ENCODE data around the gene ZNF185. TPM values are rescaled to one million over a fixed set of nuclear protein-coding genes. Genes with fewer than 3 reads are reported as not detected.
A peak's percentile ranks its signal among the peaks of the same experiment; 100 is the strongest.

Gene ZNF185
- total RNA-seq, 1 experiment from 2014 or later = 15.8 TPM

DNA sequence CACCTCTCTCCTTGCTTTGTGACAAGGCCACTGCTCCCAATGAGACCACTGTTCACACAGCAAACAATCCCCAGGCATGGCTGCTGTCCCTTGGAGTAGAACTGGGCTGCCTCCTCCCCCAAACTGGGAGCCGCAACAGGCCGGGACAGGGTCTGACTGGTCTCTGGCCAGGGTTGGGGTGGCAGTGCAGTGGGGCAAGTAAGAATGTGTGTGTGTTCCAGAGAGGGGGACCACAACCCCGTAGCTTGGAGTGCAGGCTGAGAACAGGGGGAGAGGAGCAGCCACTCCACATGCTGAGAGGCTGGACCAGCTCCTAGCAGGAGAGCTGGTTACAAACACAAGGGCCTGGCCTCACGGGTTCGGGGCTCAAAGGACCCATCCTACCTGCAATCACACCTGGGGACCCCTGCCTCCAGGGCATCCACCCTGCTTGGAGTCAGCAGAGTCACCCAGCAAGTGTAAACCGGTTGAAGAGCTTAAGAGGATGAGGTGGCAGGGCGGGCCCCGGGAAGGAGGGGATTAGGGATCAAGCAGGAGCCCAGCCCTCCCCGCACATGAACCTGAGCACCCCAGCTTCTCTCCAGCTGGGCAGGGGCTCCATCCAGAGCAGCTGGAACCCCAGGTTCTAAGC, 3.8 kb upstream of the ZNF185 start:
- H3K4me3 ChIP-seq (replicated peaks in 1 of 2; ENCODE audit: low read depth in 1 of 2, low read length in 2 of 2) = no peak overlapping the region

More for the DNA sequence above, 3.8 kb upstream of the ZNF185 start:
- H3K79me2 ChIP-seq (ENCODE audit: insufficient read depth, low read length) = no peaks in the 10 kb centered on the region
- H3K27ac ChIP-seq (ENCODE audit: low read depth, low read length) = no peak overlapping the region
- H3K27me3 ChIP-seq (ENCODE audit: insufficient read depth, low read length) = no peaks in the 10 kb centered on the region
- H3K4me1 ChIP-seq (ENCODE audit: control insufficient read depth in 1 of 2, insufficient read depth in 2 of 2, low read length in 2 of 2) = peaks cover 17 to 51% of the 10 kb centered on the region in 2 experiments
- CTCF ChIA-PET = interaction anchor here (0.5 kb wide), 1 partner anchor 46 kb away, joined by 6 read pairs; no protein-coding TSS in a partner anchor
- no peak for TF ChIP-seq JUND (IDR thresholded peaks at IDR 0.05)
- no peak for TF ChIP-seq ZFX (IDR thresholded peaks at IDR 0.05)
- TF ChIP-seq, protein P1, sequence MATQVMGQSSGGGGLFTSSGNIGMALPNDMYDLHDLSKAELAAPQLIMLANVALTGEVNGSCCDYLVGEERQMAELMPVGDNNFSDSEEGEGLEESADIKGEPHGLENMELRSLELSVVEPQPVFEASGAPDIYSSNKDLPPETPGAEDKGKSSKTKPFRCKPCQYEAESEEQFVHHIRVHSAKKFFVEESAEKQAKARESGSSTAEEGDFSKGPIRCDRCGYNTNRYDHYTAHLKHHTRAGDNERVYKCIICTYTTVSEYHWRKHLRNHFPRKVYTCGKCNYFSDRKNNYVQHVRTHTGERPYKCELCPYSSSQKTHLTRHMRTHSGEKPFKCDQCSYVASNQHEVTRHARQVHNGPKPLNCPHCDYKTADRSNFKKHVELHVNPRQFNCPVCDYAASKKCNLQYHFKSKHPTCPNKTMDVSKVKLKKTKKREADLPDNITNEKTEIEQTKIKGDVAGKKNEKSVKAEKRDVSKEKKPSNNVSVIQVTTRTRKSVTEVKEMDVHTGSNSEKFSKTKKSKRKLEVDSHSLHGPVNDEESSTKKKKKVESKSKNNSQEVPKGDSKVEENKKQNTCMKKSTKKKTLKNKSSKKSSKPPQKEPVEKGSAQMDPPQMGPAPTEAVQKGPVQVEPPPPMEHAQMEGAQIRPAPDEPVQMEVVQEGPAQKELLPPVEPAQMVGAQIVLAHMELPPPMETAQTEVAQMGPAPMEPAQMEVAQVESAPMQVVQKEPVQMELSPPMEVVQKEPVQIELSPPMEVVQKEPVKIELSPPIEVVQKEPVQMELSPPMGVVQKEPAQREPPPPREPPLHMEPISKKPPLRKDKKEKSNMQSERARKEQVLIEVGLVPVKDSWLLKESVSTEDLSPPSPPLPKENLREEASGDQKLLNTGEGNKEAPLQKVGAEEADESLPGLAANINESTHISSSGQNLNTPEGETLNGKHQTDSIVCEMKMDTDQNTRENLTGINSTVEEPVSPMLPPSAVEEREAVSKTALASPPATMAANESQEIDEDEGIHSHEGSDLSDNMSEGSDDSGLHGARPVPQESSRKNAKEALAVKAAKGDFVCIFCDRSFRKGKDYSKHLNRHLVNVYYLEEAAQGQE (IDR thresholded peaks at IDR 0.05; ENCODE audit: low read depth) = no peak
- TF ChIP-seq, protein P2, sequence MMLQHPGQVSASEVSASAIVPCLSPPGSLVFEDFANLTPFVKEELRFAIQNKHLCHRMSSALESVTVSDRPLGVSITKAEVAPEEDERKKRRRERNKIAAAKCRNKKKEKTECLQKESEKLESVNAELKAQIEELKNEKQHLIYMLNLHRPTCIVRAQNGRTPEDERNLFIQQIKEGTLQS (IDR thresholded peaks at IDR 0.05) = no peak
- TF ChIP-seq POLR2A (IDR thresholded peaks at IDR 0.05; ENCODE audit: borderline replicate concordance, extremely low read depth, insufficient read depth, insufficient read length) = no peak
- TF ChIP-seq EZH2phosphoT487 (IDR thresholded peaks at IDR 0.05; ENCODE audit: borderline replicate concordance) = no peak
- no peak for TF ChIP-seq FOSL1 (IDR thresholded peaks at IDR 0.05; ENCODE audit: low read depth)
- no peak for TF ChIP-seq RAD21 (IDR thresholded peaks at IDR 0.05; ENCODE audit: low read depth)
- TF ChIP-seq POLR2AphosphoS5 (IDR thresholded peaks at IDR 0.05; ENCODE audit: low read depth, low read length) = no peak
- TF ChIP-seq, protein P3, sequence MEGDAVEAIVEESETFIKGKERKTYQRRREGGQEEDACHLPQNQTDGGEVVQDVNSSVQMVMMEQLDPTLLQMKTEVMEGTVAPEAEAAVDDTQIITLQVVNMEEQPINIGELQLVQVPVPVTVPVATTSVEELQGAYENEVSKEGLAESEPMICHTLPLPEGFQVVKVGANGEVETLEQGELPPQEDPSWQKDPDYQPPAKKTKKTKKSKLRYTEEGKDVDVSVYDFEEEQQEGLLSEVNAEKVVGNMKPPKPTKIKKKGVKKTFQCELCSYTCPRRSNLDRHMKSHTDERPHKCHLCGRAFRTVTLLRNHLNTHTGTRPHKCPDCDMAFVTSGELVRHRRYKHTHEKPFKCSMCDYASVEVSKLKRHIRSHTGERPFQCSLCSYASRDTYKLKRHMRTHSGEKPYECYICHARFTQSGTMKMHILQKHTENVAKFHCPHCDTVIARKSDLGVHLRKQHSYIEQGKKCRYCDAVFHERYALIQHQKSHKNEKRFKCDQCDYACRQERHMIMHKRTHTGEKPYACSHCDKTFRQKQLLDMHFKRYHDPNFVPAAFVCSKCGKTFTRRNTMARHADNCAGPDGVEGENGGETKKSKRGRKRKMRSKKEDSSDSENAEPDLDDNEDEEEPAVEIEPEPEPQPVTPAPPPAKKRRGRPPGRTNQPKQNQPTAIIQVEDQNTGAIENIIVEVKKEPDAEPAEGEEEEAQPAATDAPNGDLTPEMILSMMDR (IDR thresholded peaks at IDR 0.05 in 2 of 3, conservative IDR thresholded peaks at IDR 0.05 in 1 of 3; ENCODE audit: borderline replicate concordance in 1 of 3, insufficient read depth in 1 of 3, low read depth in 2 of 3, low read length in 2 of 3) = no peak
- no peak for TF ChIP-seq ZBTB33 (IDR thresholded peaks at IDR 0.05; ENCODE audit: extremely low read depth, insufficient replicate concordance, low read length)
- no peak for TF ChIP-seq MAX (IDR thresholded peaks at IDR 0.05)
- TF ChIP-seq EZH2 (IDR thresholded peaks at IDR 0.05) = no peak
- TF ChIP-seq ZNF274 (IDR thresholded peaks at IDR 0.05; ENCODE audit: low read depth, low read length) = no peak
- TF ChIP-seq ELF1 (IDR thresholded peaks at IDR 0.05; ENCODE audit: borderline replicate concordance, low read depth) = no peak
- H3K36me3 ChIP-seq (ENCODE audit: control insufficient read depth in 1 of 2, insufficient read depth in 2 of 2, low read length in 2 of 2) = no peaks in the 10 kb centered on the region
- H3K9me2 ChIP-seq (ENCODE audit: insufficient read depth) = no peaks in the 10 kb centered on the region
- no peak for ATAC-seq
- POLR2A ChIA-PET = no interaction called here
- no peak overlapping the region for H2AFZ ChIP-seq (ENCODE audit: low read depth, low read length, poor library complexity, severe bottlenecking)
- no TSS peak for BruUV-seq (replicated peaks)
- intact Hi-C loops (cut with micrococcal nuclease) = no loop called here
- no peaks in the 10 kb centered on the region for H4K20me1 ChIP-seq (ENCODE audit: insufficient read depth)
- H3K9ac ChIP-seq (ENCODE audit: low read length) = peak overlapping the region; percentile 14; the same call in 1 of the 2 replicates
- RAD21 ChIA-PET (ENCODE audit: low non-redundant PET in 1 of 2, low total read pairs in 2 of 2, uncharacterized antibody in 2 of 2, unreplicated experiment in 2 of 2) = no interaction called here
- DNase-seq (ENCODE audit: low read depth, low spot score) = no peak
- no peaks in the 10 kb centered on the region for H3K9me3 ChIP-seq (ENCODE audit: control insufficient read depth in 1 of 2, insufficient read depth in 1 of 2, low read depth in 1 of 2, low read length in 2 of 2)
- H3K4me2 ChIP-seq (ENCODE audit: low read length) = peak overlapping the region; percentile 64

All from HCT116 (cell line).